GM18870 (cell line): Measurements from ENCODE around the gene UBXN4.
"Not testable (repeated sequence)": the region's sequence is repeated elsewhere in the genome, so short reads cannot be mapped to it uniquely, and the experiment has no call there.

Experiments
- ATAC-seq: cut with Tn5 transposase; IDR thresholded peaks from one replicate; pipeline ENCODE4 v1.9.1; 2021; ENCODE audit warnings: moderate library complexity; ENCODE audit not compliant: unreplicated experiment

Gene UBXN4

GRCh38 chr2:135762022-135762421, 20.4 kb downstream of the UBXN4 start:
- ATAC-seq, result no peak

GRCh38 chr2:135762530-135762929, 20.9 kb downstream of the UBXN4 start:
- no peak for ATAC-seq

GRCh38 chr2:135768863-135769262, 27.2 kb downstream of the UBXN4 start:
- no peak for ATAC-seq

GRCh38 chr2:135773319-135773718, 31.7 kb downstream of the UBXN4 start:
- ATAC-seq, result no peak

GRCh38 chr2:135773917-135774316, 32.3 kb downstream of the UBXN4 start:
- no peak for ATAC-seq

- ATAC-seq, result no peak
Measured at GRCh38 chr2:135775420-135775819, 33.8 kb downstream of the UBXN4 start.

GRCh38 chr2:135776367-135776766, 34.7 kb downstream of the UBXN4 start:
- no peak for ATAC-seq

GRCh38 chr2:135782231-135782630, 40.6 kb downstream of the UBXN4 start:
- no peak for ATAC-seq

- no peak for ATAC-seq
Measured at GRCh38 chr2:135783439-135783838, 41.8 kb downstream of the UBXN4 start.

- no peak for ATAC-seq
Measured at GRCh38 chr2:135785032-135785431, 43.4 kb downstream of the UBXN4 start.

- no peak for ATAC-seq
Measured at GRCh38 chr2:135786823-135787222, 45.2 kb downstream of the UBXN4 start.

GRCh38 chr2:135790423-135790822, 48.8 kb downstream of the UBXN4 start:
- no peak for ATAC-seq

GRCh38 chr2:135791418-135792190, 49.9 kb downstream of the UBXN4 start:
- ATAC-seq, result no peak

GRCh38 chr2:135792401-135793150, 50.9 kb downstream of the UBXN4 start:
- no peak for ATAC-seq

GRCh38 chr2:135795641-135796040, 54.0 kb downstream of the UBXN4 start:
- not testable (repeated sequence) for ATAC-seq

- no peak for ATAC-seq
Measured at GRCh38 chr2:135796606-135797005, 55.0 kb downstream of the UBXN4 start.

GRCh38 chr2:135797497-135798274, 56.0 kb downstream of the UBXN4 start:
- ATAC-seq, result peak; percentile 54

GRCh38 chr2:135798275-135798705, 56.6 kb downstream of the UBXN4 start:
- no peak for ATAC-seq

GRCh38 chr2:135798762-135799161, 57.1 kb downstream of the UBXN4 start:
- ATAC-seq, result no peak

GRCh38 chr2:135799738-135800137, 58.1 kb downstream of the UBXN4 start:
- no peak for ATAC-seq
